Activated CD4-positive, alpha-beta T cell treated with anti-CD3 and anti-CD28 coated beads for 4 hours (primary cell): ENCODE results near the gene RNF212B.
A peak's percentile ranks its signal among the peaks of the same experiment; 100 is the strongest.

Experiments used
- DNase-seq, 2 donors: peaks; one replicate each; pipeline ENCODE4 v3.0.0-alpha.2; 2020

RNF212B gene

DNA sequence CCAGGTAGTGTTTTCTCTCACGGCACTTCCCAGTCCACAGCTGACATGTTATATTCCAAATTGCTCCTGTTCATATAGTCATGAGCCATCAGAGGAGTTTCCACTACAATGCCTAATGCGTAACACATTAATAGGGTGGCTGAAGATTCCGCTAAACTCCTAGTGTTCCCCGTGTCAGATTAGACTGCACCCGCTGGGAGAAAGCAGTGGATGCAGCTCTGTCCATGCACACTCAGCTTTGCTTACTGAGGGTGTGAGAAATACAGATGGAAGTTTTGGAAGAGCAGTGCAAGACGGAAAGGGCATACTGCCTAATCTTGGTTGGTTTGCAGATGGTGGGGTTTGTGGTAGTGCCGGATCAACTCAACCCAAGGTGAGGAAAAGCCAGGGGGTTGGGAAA lies 59.4 kb downstream of the RNF212B start:
- no peak for DNase-seq

- DNase-seq = no peak
Observed at GRCh38 chr14:23297611-23298277, 60.0 kb downstream of the RNF212B start.

DNA sequence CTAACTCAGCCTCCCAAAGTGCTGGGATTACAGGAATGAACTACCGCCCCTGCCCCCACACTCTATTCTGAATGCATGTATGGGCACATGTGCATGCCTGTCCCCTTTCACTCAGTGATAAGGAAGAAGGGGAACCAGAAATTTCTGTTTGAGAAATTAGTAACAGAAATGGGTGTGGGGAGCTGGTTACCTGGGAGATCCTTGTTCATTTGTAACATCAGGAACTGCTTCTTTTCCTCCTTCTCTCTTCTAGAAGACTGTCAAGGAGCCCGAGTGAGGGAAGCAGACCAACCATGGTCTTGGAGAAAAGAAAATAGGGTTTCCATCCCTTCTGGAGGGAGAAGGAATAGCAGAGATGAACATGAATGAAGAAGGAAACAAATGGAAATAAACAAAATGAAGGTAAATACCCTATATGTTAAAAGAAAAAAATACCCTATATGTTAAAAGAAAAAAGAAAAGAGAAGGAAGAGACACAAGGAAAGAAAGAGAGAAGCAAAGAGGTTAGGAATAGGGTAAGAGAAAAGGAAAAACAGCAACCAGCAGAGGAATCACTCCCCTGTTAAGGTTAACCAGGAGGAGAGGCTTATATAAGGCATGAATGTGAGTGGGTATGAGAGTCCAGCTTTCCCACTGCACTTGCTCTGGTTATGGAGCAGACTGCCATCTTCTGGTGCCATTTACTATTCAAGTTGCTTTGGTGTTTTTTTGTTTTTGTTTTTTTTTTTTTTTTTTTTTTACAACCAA lies 61.6 kb downstream of the RNF212B start:
- no peak for DNase-seq

- no peak for DNase-seq
Observed at GRCh38 chr14:23299986-23300686, 62.4 kb downstream of the RNF212B start.

- no peak for DNase-seq
Observed at GRCh38 chr14:23300687-23301223, 63.0 kb downstream of the RNF212B start.

DNA sequence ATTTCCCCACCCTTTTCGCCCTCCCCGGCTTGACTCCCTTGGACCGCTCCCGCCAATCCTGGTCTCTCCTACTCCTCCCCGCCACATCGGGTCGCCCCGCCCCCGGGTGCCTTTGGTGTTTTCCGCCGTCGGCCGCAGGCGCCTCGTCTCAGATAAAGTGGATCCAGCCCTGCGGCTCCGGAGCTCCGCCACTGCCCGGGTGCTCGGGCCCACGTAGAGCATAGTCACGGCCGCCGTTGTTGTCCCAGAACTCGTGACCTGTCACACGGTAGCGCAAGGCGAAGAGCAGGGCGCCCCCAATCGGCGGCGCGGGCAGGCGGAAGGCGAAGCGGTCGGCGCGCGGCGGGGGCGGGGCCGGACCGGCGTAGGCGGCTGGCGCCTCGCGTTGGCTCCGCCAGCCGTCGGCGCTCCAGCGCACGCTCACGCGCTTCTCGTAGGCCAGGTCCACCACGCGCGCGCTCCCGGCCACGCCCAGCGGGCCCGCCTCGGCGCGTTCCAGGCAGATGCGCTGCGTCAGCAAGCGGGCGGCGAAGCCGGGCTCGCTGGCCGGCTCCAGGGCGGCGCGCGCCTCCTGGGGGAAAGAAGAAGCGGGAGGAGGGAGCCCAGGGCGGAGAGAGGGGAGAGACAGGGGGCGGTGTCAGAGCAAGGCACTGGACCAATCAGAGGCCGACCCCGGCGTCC lies 63.7 kb downstream of the RNF212B start:
- peak; percentile 94 to 95 for DNase-seq

DNA sequence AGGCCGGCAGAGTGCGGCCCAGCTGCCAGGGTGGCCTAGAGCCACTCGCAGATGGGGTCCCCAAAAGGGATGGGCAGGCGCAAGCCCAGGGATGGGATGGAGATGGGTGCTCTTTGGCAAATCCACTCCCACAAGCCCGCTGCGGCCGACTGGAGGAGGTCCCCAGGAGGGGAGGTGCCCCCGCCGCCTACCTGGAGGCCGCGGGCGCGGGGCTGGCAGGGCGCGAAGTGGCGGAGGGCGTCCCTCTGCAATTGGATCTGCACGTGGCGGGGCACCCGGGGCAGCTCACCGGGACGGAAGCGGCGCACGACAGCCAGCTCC lies 64.2 kb downstream of the RNF212B start:
- no peak for DNase-seq

GRCh38 chr14:23302290-23303225 lies 64.8 kb downstream of the RNF212B start, which contains the start of gene PPP1R3E:
PPP1R3E (minus strand) TSS chr14:23302859; CDS start chr14:23302576, 283 bp downstream.
- peak; percentile 88 to 92 for DNase-seq

DNA sequence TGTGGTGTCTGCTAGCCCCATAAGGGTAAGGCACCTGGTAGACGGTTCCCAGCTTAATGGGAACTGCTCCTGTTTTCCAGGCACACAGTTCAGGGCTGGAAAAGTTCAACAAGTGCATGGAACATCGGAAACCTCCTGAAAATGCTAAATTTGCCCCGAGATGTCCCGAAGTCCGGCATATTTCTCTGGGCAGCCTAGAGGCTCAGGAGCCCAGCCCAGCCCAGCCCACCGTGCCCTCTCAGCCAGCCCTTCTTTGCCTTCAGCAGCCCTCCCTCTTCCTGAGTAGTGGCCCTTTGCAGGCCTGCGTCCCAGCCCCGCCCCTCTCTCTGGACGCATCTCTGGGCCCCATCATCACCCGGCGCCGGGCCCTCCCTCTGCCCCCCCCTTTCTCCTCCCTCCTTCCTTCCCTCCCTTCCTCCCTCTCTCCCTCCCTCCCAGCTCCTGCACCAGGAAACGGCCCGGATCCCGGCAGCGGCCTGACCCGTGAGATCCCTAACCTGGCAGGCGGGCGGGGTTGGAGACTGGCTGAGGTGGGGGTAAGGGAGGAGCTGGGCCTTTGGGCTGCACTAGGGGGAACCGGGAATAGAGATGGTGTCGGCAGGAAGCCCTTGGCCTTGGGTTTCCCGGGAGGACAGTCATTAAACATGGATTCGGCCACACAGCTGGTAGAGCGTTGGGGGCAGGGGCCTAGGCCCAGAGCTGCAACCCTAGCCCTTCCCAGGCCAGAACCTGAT lies 68.8 kb downstream of the RNF212B start, which contains the start of gene BCL2L2:
BCL2L2 (plus strand) TSS at position 422 of the 734 bp plus-strand sequence. CDS start 935 bp downstream, outside the sequence.
- no peak for DNase-seq

DNA sequence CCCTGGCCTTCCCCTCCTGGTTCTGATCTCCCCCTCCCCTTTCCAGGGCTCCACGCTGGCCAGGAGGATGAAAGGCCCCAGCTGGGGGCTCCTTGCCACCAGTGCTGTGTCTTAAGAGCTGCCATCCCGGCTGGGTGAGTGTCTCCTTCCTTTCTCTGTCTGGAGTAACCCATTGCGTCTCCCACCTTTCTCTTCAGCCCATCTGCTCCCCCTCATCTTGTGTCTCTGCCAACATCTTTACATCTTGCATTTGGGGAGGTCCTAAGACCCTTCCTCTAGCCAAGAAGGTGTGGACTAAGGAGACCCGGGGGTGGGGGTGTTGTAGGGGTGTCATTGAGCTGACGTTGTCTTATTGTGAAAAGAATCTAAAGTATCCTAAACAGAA lies 69.4 kb downstream of the RNF212B start:
- no peak for DNase-seq

GRCh38 chr14:23307687-23308644 lies 70.2 kb downstream of the RNF212B start:
- no peak for DNase-seq

DNA sequence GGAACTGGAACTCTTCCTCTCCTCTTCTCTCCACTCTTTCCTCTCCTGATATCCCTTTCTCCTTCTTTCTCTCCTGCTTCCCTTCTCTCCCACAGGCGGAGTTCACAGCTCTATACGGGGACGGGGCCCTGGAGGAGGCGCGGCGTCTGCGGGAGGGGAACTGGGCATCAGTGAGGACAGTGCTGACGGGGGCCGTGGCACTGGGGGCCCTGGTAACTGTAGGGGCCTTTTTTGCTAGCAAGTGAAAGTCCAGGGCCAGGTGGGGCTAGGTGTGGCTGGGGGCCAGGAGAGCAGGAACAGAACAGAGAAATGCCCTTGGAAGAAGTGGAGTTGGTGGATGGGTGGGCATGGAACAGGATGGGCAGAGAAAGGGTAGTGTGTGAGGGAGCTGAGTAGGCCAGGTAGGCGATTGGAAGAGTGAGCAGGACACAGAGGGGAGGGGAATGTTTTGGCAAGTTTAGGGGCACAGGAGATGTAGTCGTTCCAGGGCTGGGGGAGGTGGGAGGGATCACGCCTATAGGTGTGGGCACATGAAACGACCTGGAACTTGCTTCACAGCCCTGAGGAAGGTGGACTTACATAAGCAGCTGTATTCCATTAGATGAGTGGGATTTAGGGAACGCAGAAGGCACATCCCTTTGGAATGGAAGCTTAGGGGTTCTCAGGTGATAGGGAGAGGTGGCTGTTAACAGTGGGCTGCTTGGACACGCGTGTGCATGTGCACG lies 71.1 kb downstream of the RNF212B start:
- DNase-seq = no peak

- DNase-seq = no peak
Observed at GRCh38 chr14:23310546-23310945, 72.8 kb downstream of the RNF212B start.

DNA sequence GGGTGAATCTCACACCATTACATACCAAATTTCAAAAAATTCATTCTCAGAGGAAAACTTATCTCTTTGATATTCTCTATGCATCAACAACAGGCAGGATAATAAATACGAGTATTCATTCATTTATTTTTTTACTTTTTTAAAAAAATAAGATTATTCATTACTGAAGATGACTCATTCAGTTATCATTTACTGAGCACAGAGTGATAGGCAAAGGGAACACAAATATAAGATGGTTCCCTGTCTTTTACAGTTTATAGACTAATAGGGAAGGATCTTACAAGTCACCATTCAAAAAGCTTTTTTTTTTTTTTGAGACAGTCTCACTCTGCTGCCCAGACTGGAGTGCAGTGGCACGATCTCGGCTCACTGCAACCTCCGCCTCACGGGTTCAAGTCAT lies 78.6 kb downstream of the RNF212B start:
- no peak for DNase-seq

DNA sequence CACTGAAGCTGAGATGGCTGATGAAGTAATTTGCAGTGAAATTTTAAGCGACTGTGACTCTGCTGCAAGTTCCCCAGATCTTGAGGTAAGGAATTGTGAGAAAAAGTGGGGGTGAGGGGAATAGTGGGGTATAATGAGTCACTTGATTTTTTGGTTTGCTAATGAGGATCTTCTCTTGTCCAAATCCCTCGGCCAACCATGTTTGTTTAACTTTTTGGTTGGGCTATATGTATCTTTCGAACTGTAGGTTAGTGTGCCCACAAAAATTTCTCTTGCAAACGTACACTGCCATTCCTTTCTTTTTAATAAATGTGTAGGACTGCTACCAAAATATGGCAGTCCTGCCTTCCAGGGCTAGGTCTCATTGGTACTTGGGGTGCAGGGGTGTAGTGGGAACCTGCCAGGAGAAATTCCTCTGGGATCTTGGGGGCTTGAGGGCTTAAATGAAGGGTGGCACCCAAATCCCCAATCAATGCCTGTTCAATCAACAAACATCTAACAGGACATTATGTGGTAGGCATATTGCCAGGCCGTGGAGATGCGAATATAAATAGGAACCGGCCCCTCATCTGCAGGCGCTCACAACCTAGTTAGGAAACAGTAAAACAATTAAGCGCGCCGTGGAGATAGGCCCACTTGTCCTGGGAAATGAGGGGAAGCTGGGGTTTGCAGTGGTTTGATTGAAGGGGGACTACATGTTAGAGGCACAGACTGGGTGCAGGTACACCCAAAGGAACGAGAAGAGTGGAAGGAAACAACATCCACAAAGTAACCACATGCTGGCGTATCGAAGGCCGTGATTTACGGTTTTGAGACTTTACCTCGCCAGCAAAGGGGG lies 82.2 kb downstream of the RNF212B start:
- no peak for DNase-seq

GRCh38 chr14:23320584-23321571 lies 83.1 kb downstream of the RNF212B start, which contains the start of gene PABPN1:
PABPN1 (plus strand) TSS chr14:23321457; CDS start chr14:23321470, 13 bp downstream.
- DNase-seq = peak; percentile 95 to 97
